Activated CD8-positive, alpha-beta T cell treated with anti-CD3 and anti-CD28 coated beads for 36 hours (primary cell): ENCODE results near the gene OR1N1. TPM values are rescaled to one million over a fixed set of nuclear protein-coding genes. Genes with fewer than 3 reads are reported as not detected.

Experiments
- ATAC-seq: fragments of 200-7000 bp; cut with Tn5 transposase; one replicate; pipeline ENCODE4 v1.10.0; 2021; ENCODE audit warnings: mild to moderate bottlenecking, moderate library complexity
- CTCF ChIA-PET: fragments of 350-600 bp; sonication (Branson Sonifier 250); formaldehyde crosslinking; loops from one replicate; lab custom pipeline; 2021; ENCODE audit warnings: antibody characterized with exemption; lab: Charles Lee
- POLR2A ChIA-PET: fragments of 350-600 bp; sonication (Branson Sonifier 250); formaldehyde crosslinking; loops from one replicate; lab custom pipeline; 2021; ENCODE audit warnings: antibody characterized with exemption; lab: Charles Lee
- DNase-seq: peaks from one replicate; pipeline ENCODE4 v3.0.0-alpha.2; 2020
- H3K27ac Mint-ChIP-seq: one replicate; pipeline ENCODE4 v1.8.0; 2021; ENCODE audit warnings: mild to moderate bottlenecking, mixed read lengths
- H3K27me3 Mint-ChIP-seq: one replicate; pipeline ENCODE4 v1.8.0; 2021; ENCODE audit warnings: mixed read lengths
- H3K36me3 Mint-ChIP-seq: one replicate; pipeline ENCODE4 v1.8.0; 2021; ENCODE audit warnings: low read depth, mixed read lengths
- H3K4me1 Mint-ChIP-seq: one replicate; pipeline ENCODE4 v1.8.0; 2021; ENCODE audit warnings: low read depth, mixed read lengths
- H3K4me3 Mint-ChIP-seq: one replicate; pipeline ENCODE4 v1.8.0; 2021; ENCODE audit warnings: mild to moderate bottlenecking, moderate library complexity, mixed read lengths
- H3K9me3 Mint-ChIP-seq: one replicate; pipeline ENCODE4 v1.8.0; 2021; ENCODE audit warnings: mixed read lengths
- CTCF ChIP-seq: fragments of 200-600 bp; IDR thresholded peaks from one replicate; pipeline ENCODE4 v1.8.0; 2022; ENCODE audit warnings: antibody characterized with exemption, mild to moderate bottlenecking
- intact Hi-C: fragments of 100-400 bp; cut with micrococcal nuclease; formaldehyde crosslinking; loops from one replicate; pipeline ENCODE4 v1.10.0; 2022
- total RNA-seq, 2 experiments: library from RNA; stranded (reverse); gene quantifications; one replicate each; pipeline ENCODE4 v1.2.3, GENCODE V29; 2021

OR1N1 gene
- total RNA-seq, 2 experiments from 2014 or later: not detected

- no peaks in the 10 kb centered on the region for H3K36me3 Mint-ChIP-seq
- TF ChIP-seq CTCF: no peak
- CTCF ChIA-PET: interaction anchor here (0.6 kb wide), 1 partner anchor 192 kb away, joined by 3 read pairs; no protein-coding TSS in a partner anchor
- ATAC-seq: peak; percentile 81
- peaks cover 7% of the 10 kb centered on the region for H3K4me1 Mint-ChIP-seq
- no peak overlapping the region for H3K27ac Mint-ChIP-seq
- intact Hi-C loops: no loop called here
- H3K4me3 Mint-ChIP-seq: no peak overlapping the region
- H3K9me3 Mint-ChIP-seq: no peaks in the 10 kb centered on the region
- POLR2A ChIA-PET: no interaction called here
- peaks cover 14% of the 10 kb centered on the region for H3K27me3 Mint-ChIP-seq
- peak; percentile 40 for DNase-seq
Observed at GRCh38 chr9:122526602-122527001, 491 bp downstream of the OR1N1 start.

- no peaks in the 10 kb centered on the region for H3K4me1 Mint-ChIP-seq
- H3K27me3 Mint-ChIP-seq: peaks cover 13% of the 10 kb centered on the region
- ATAC-seq: no peak
- ChIA-PET POLR2A (no interaction called here), CTCF (no interaction called here)
- H3K9me3 Mint-ChIP-seq: no peaks in the 10 kb centered on the region
- H3K36me3 Mint-ChIP-seq: no peaks in the 10 kb centered on the region
- TF ChIP-seq CTCF: no peak
- intact Hi-C loops: no loop called here
- no peak overlapping the region for H3K27ac Mint-ChIP-seq
- DNase-seq: no peak
- H3K4me3 Mint-ChIP-seq: no peak overlapping the region
Observed at GRCh38 chr9:122519376-122519775, 7.7 kb downstream of the OR1N1 start.

GRCh38 chr9:122518841-122519240 is 8.3 kb downstream of the OR1N1 start, which contains the start of gene OR1J4:
OR1J4 (plus strand) TSS chr9:122519141; CDS start chr9:122519141, 0 bp downstream.
- H3K9me3 Mint-ChIP-seq: no peaks in the 10 kb centered on the region
- intact Hi-C loops: no loop called here

GRCh38 chr9:122518226-122518625 is 8.9 kb downstream of the OR1N1 start:
- Mint-ChIP-seq H3K4me3 (no peak overlapping the region), H3K36me3 (no peaks in the 10 kb centered on the region), H3K9me3 (no peaks in the 10 kb centered on the region), H3K27ac (no peak overlapping the region), H3K27me3 (peaks cover 13% of the 10 kb centered on the region), H3K4me1 (no peaks in the 10 kb centered on the region)
- intact Hi-C loops: no loop called here
- POLR2A ChIA-PET: no interaction called here
- TF ChIP-seq CTCF: no peak
- no peak for DNase-seq
- CTCF ChIA-PET: no interaction called here
- ATAC-seq: no peak

More at GRCh38 chr9:122518841-122519240, 8.3 kb downstream of the OR1N1 start, which contains the start of gene OR1J4:
- peaks cover 14% of the 10 kb centered on the region for H3K27me3 Mint-ChIP-seq
- TF ChIP-seq CTCF: no peak
- ChIA-PET CTCF (no interaction called here), POLR2A (no interaction called here)
- no peak within 1 kb of the TSS for H3K4me3 Mint-ChIP-seq
- no peak within 1 kb of the TSS for H3K27ac Mint-ChIP-seq
- DNase-seq (no peak), ATAC-seq (no peak)
- H3K4me1 Mint-ChIP-seq: no peaks in the 10 kb centered on the region
- no peaks in the 10 kb centered on the region for H3K36me3 Mint-ChIP-seq

- intact Hi-C loops: no loop called here
- Mint-ChIP-seq H3K36me3 (no peaks in the 10 kb centered on the region), H3K4me3 (no peak within 1 kb of the TSS), H3K4me1 (no peaks in the 10 kb centered on the region), H3K27me3 (peaks cover 19% of the 10 kb centered on the region), H3K27ac (no peak within 1 kb of the TSS), H3K9me3 (no peaks in the 10 kb centered on the region)
- no peak for TF ChIP-seq CTCF
- no peak for ATAC-seq
- ChIA-PET POLR2A (interaction anchor here (0.6 kb wide), 1 partner anchor 95 kb away, joined by 3 read pairs; no protein-coding TSS in a partner anchor), CTCF (interaction anchor here (1.0 kb wide), 1 partner anchor 12 kb away, joined by 5 read pairs; no protein-coding TSS in a partner anchor)
- DNase-seq: no peak
Observed at GRCh38 chr9:122510502-122510901, 16.6 kb downstream of the OR1N1 start, which contains the start of gene OR1J2. OR1J2 (plus strand) TSS chr9:122510802; CDS start chr9:122510802, 0 bp downstream.
